Measurements from ENCODE around the gene TMEM240. TPM values are rescaled to one million over a fixed set of nuclear protein-coding genes. Genes with fewer than 3 reads are reported as not detected.
"Not testable (repeated sequence)": the region's sequence is repeated elsewhere in the genome, so short reads cannot be mapped to it uniquely, and the experiment has no call there.

TMEM240 gene
- total RNA-seq, 6 experiments from 2014 or later = 2.8 to 5.1 (median 4.1) TPM

GRCh38 chr1:1534401-1535154 lies 5.8 kb downstream of the TMEM240 start:
- Mint-ChIP-seq H3K27me3 (ENCODE audit: insufficient read depth) (peaks cover 10% of the 10 kb centered on the region; the same call in 1 of the 2 replicates), H3K4me3 (no peak overlapping the region), H3K4me1 (ENCODE audit: low read depth) (no peaks in the 10 kb centered on the region), H3K36me3 (ENCODE audit: low read depth) (peaks cover 24% of the 10 kb centered on the region), H3K27ac (no peak overlapping the region), H3K9me3 (peaks cover 18% of the 10 kb centered on the region)
- no peak for DNase-seq
- TF ChIP-seq, protein P1, sequence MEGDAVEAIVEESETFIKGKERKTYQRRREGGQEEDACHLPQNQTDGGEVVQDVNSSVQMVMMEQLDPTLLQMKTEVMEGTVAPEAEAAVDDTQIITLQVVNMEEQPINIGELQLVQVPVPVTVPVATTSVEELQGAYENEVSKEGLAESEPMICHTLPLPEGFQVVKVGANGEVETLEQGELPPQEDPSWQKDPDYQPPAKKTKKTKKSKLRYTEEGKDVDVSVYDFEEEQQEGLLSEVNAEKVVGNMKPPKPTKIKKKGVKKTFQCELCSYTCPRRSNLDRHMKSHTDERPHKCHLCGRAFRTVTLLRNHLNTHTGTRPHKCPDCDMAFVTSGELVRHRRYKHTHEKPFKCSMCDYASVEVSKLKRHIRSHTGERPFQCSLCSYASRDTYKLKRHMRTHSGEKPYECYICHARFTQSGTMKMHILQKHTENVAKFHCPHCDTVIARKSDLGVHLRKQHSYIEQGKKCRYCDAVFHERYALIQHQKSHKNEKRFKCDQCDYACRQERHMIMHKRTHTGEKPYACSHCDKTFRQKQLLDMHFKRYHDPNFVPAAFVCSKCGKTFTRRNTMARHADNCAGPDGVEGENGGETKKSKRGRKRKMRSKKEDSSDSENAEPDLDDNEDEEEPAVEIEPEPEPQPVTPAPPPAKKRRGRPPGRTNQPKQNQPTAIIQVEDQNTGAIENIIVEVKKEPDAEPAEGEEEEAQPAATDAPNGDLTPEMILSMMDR (IDR thresholded peaks at IDR 0.05) = no peak

- H3K9me3 Mint-ChIP-seq = peaks cover 18% of the 10 kb centered on the region
- peaks cover 25% of the 10 kb centered on the region for H3K36me3 Mint-ChIP-seq (ENCODE audit: low read depth)
- H3K4me3 Mint-ChIP-seq; DNase-seq; H3K27ac Mint-ChIP-seq; H3K4me1 Mint-ChIP-seq (ENCODE audit: low read depth): not testable (repeated sequence)
- H3K27me3 Mint-ChIP-seq (ENCODE audit: insufficient read depth) = peaks cover 10% of the 10 kb centered on the region; the same call in 1 of the 2 replicates
These were observed 6.5 kb downstream of the TMEM240 start for GRCh38 chr1:1533894-1534291.

GRCh38 chr1:1533176-1533893 lies 7.1 kb downstream of the TMEM240 start:
- H3K27me3 Mint-ChIP-seq (ENCODE audit: insufficient read depth) = not testable (repeated sequence)

GRCh38 chr1:1531947-1532346 lies 8.5 kb downstream of the TMEM240 start:
- Mint-ChIP-seq H3K9me3 (peaks cover 18% of the 10 kb centered on the region), H3K36me3 (ENCODE audit: low read depth) (peaks cover 22% of the 10 kb centered on the region), H3K27me3 (ENCODE audit: insufficient read depth) (peaks cover 8% of the 10 kb centered on the region; the same call in 1 of the 2 replicates), H3K4me3 (no peak overlapping the region), H3K4me1 (ENCODE audit: low read depth) (no peaks in the 10 kb centered on the region), H3K27ac (no peak overlapping the region)
- TF ChIP-seq, protein P1 (IDR thresholded peaks at IDR 0.05) = no peak
- no peak for DNase-seq

More at GRCh38 chr1:1533176-1533893, 7.1 kb downstream of the TMEM240 start:
- not testable (repeated sequence) for DNase-seq; H3K4me3 Mint-ChIP-seq; H3K27ac Mint-ChIP-seq; H3K4me1 Mint-ChIP-seq (ENCODE audit: low read depth)
- peaks cover 22% of the 10 kb centered on the region for H3K36me3 Mint-ChIP-seq (ENCODE audit: low read depth)
- H3K9me3 Mint-ChIP-seq = peaks cover 18% of the 10 kb centered on the region

DNA sequence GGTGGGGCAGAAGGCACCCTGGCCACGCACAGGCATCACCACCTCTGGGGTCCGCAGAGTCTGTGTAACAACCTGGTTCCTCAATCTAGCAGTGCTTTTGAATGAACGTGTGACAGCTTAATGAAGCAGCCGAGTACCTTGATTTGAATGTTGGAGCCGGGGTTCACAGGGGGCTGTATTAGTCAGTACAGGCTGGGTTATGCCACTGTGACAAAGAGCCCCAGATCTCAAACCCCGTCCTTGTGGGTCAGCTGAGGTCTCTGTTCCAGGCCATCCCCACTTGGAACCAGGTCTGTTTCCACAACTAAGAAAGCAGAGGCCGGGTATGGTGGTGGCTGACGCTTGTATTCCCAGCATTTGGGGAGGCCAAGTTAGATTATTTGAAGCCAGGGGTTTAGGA lies 10.5 kb downstream of the TMEM240 start:
- TF ChIP-seq, protein P1 (IDR thresholded peaks at IDR 0.05) = no peak
- Mint-ChIP-seq H3K9me3 (peaks cover 18% of the 10 kb centered on the region), H3K27me3 (ENCODE audit: insufficient read depth) (no peaks in the 10 kb centered on the region), H3K36me3 (ENCODE audit: low read depth) (peaks cover 22% of the 10 kb centered on the region), H3K4me3 (no peak overlapping the region), H3K27ac (no peak overlapping the region), H3K4me1 (ENCODE audit: low read depth) (no peaks in the 10 kb centered on the region)
- DNase-seq = no peak

DNA sequence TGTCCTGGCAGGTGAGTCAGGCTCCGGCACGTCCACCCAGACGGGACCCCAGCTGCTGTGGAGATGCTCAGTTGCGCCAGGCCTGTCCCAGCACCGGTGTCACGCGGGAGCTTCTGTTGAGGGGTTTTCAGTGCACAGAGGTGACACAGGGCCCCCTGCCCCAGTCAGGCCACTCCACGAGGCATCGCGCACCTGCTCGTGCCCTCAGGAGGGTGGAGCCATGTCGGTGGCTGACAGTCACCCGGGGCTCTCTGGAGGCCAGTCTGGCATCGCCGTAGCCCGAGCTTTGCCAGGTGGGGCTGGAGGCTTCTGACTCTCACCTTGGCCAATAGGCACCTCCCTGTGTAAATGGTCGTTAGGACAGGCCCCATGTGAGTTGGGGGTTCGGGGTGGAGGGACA lies 11.1 kb downstream of the TMEM240 start:
- no peaks in the 10 kb centered on the region for H3K27me3 Mint-ChIP-seq (ENCODE audit: insufficient read depth)
- no peak overlapping the region for H3K27ac Mint-ChIP-seq
- TF ChIP-seq, protein P1 (IDR thresholded peaks at IDR 0.05) = no peak
- no peak overlapping the region for H3K4me3 Mint-ChIP-seq
- DNase-seq = no peak
- H3K9me3 Mint-ChIP-seq = peaks cover 18% of the 10 kb centered on the region
- H3K4me1 Mint-ChIP-seq (ENCODE audit: low read depth) = no peaks in the 10 kb centered on the region
- peaks cover 22% of the 10 kb centered on the region for H3K36me3 Mint-ChIP-seq (ENCODE audit: low read depth)

All from HFFc6 (cell line).